ENCODE results near the gene TOX3.

TOX3 gene

DNA sequence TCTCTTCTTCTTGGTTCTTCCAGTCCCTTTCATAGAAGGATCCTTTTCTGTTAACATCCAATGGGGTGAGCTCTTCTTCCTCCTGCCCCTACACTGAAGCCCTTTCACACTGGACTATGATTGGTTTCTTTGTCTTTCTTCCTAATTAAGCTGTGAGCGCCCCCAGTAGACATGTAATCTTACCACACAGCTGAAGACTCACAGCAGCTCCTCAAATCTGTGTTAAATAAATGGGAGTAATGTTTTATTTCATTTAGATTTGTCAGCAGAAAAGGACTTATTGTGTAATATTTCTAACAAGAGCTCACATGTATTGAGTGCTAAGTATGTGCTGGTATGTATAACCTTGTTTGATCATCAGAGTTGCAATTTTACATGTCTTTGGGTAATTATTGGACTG is 55.7 kb downstream of the TOX3 start:
- no peak overlapping the region for H3K27ac ChIP-seq
- TF ChIP-seq CTCF (conservative IDR thresholded peaks at IDR 0.05) (no peak), ZFX (IDR thresholded peaks at IDR 0.05) (no peak)

DNA sequence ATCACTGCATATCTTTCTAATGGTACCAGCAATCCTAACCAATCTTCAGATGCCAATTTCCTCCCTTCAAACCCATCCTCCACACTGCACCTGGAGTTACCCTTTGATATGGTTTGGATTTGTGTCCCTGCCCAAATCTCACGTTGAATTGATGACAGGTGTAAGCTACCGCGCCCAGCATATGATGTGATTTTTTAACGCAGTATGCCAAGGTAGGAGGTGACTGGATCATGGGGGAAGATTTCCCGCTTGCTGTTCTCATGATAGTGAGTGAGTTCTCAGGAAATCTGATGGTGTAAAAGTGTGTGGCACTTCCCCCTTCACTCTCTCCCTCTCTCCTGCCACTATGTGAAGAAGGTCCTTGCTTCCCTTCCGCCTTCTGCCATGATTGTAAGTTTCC is 57.0 kb downstream of the TOX3 start:
- TF ChIP-seq ZFX (IDR thresholded peaks at IDR 0.05) = no peak
- no peak for TF ChIP-seq CTCF (conservative IDR thresholded peaks at IDR 0.05)
- H3K27ac ChIP-seq = no peak overlapping the region

DNA sequence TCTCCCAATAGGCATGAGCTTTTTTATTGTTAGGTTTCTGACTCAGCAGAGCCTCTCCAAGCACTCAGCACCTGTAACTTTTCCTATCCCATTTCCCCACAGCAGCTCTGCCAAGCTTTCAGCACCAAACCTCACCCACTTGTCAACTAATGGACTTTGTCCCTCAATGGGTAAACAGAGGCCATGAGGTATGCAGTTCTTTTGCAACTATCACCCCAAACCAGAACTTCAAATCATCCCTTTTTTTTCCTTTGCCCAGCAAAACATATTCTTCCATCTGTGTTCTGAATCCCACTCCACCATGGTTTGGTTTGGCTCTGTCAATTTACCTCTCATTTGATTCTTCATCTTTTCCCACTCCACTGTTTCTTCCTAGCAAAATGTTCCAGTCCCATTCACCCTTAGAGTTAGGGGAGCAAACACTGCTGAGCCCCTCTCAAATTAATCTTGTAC is 58.1 kb downstream of the TOX3 start:
- TF ChIP-seq CTCF (conservative IDR thresholded peaks at IDR 0.05) (no peak), ZFX (IDR thresholded peaks at IDR 0.05) (no peak)
- no peak overlapping the region for H3K27ac ChIP-seq

DNA sequence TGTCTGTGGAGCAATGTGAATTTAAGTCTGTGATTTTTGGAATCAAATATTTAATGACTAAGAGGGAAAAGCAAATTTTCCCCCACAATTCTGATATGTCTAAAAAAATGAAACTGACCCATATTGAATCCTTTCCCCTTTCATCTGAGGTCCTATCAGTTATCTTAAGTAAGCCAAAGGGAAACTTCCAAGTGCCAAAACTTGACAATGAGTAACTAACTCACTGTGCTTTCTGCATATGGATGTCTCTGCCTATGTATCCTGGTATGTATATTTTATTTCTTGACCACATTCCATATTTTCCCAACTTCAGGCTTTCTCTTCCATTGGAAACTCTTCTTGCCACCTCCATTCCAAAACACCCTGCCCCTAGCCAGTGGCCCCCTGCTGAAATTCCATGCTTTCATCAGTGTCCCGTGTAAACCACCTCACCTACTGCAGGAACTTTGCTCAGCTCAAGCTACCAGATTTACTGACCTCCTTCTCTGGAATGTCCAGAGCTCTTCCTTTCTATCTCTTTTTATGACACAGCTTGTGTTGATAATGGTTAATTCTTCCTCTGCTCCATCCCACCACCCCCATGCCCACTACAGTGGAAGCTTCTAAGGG is 59.0 kb downstream of the TOX3 start:
- no peak overlapping the region for H3K27ac ChIP-seq
- TF ChIP-seq ZFX (IDR thresholded peaks at IDR 0.05) (no peak), CTCF (conservative IDR thresholded peaks at IDR 0.05) (no peak)

DNA sequence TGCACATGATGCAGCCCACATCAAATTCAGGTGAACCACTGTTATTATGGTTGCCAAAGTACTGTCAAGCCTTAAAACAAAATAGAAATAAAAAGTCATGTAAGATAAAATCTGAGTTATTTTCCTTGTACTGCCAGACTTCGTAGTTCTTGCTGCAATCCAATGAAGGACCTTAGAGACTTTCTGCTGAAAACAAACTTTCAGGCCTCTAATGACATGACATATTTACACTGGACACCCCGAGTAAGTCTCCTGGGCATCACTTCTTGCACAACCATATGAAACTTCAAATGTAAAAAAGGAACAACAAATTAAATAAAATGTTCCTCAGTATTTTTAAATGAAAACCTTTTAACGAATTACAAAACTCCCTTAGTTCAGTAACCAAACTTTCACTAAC is 66.7 kb downstream of the TOX3 start:
- TF ChIP-seq CTCF (conservative IDR thresholded peaks at IDR 0.05) = no peak
- no peak for TF ChIP-seq ZFX (IDR thresholded peaks at IDR 0.05)
- no peak overlapping the region for H3K27ac ChIP-seq

DNA sequence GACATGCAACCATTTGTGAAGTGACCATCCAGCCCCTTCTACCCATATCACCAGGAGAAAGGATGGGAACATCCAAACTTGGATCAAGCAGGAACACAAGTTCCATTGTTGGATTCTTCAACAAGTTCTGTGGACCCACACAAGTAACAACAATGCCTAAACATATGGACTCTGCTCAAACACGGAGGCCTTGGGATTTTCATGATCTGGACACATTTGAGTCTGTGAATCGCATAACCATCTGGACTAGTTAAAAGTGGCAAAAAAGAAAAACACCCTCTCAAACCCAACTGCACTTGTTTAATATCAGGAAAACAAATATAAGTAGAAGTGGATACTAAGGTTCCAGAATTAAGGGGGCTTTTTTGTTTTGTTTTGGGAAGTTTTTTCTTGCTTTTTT is 70.8 kb downstream of the TOX3 start:
- no peak overlapping the region for H3K27ac ChIP-seq

GRCh38 chr16:52474679-52475078 is 72.3 kb downstream of the TOX3 start:
- TF ChIP-seq ZFX (IDR thresholded peaks at IDR 0.05) = no peak
- TF ChIP-seq CTCF (conservative IDR thresholded peaks at IDR 0.05) = no peak
- no peak overlapping the region for H3K27ac ChIP-seq

More for the DNA sequence above, 70.8 kb downstream of the TOX3 start:
- TF ChIP-seq CTCF (conservative IDR thresholded peaks at IDR 0.05) = no peak
- no peak for TF ChIP-seq ZFX (IDR thresholded peaks at IDR 0.05)

All from C4-2B (cell line).